Omental fat pad (tissue), 4 donors: ENCODE measurements around the gene PTPN3. TPM values are rescaled to one million over a fixed set of nuclear protein-coding genes. Genes with fewer than 3 reads are reported as not detected.
"Not testable (repeated sequence)": the region's sequence is repeated elsewhere in the genome, so short reads cannot be mapped to it uniquely, and the experiment has no call there.

ENCODE experiments used
- ATAC-seq: fragments of 150-250 bp; one replicate; pipeline ENCODE4 v1.9.1; 2016; ENCODE audit warnings: mild to moderate bottlenecking, moderate library complexity; ENCODE audit not compliant: low FRiP score
- DNase-seq: peaks from one replicate; pipeline ENCODE4 v3.0.0-alpha.2; 2019; ENCODE audit warnings: low spot score
- total RNA-seq, 4 donors: library from RNA; depleted of rRNA; stranded (reverse); fragments of >200 nt; gene quantifications; one replicate each; pipeline ENCODE4 v1.1.0, GENCODE V29; 2016
- TF ChIP-seq, protein P1 (sequence below), 3 donors: fragments of 450-650 bp; IDR thresholded peaks; one replicate each; pipeline ENCODE4 v1.5.1; 2016 to 2017; ENCODE audit warnings: antibody characterized with exemption in 3 of 3, mild to moderate bottlenecking in 3 of 3, moderate library complexity in 2 of 3

Gene PTPN3, protein sequence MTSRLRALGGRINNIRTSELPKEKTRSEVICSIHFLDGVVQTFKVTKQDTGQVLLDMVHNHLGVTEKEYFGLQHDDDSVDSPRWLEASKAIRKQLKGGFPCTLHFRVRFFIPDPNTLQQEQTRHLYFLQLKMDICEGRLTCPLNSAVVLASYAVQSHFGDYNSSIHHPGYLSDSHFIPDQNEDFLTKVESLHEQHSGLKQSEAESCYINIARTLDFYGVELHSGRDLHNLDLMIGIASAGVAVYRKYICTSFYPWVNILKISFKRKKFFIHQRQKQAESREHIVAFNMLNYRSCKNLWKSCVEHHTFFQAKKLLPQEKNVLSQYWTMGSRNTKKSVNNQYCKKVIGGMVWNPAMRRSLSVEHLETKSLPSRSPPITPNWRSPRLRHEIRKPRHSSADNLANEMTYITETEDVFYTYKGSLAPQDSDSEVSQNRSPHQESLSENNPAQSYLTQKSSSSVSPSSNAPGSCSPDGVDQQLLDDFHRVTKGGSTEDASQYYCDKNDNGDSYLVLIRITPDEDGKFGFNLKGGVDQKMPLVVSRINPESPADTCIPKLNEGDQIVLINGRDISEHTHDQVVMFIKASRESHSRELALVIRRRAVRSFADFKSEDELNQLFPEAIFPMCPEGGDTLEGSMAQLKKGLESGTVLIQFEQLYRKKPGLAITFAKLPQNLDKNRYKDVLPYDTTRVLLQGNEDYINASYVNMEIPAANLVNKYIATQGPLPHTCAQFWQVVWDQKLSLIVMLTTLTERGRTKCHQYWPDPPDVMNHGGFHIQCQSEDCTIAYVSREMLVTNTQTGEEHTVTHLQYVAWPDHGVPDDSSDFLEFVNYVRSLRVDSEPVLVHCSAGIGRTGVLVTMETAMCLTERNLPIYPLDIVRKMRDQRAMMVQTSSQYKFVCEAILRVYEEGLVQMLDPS
- total RNA-seq: 10 to 100 TPM in 2 of 4 donors, 1 to 10 TPM in 2; 4.1 to 14.6 (median 7.8) TPM

DNA sequence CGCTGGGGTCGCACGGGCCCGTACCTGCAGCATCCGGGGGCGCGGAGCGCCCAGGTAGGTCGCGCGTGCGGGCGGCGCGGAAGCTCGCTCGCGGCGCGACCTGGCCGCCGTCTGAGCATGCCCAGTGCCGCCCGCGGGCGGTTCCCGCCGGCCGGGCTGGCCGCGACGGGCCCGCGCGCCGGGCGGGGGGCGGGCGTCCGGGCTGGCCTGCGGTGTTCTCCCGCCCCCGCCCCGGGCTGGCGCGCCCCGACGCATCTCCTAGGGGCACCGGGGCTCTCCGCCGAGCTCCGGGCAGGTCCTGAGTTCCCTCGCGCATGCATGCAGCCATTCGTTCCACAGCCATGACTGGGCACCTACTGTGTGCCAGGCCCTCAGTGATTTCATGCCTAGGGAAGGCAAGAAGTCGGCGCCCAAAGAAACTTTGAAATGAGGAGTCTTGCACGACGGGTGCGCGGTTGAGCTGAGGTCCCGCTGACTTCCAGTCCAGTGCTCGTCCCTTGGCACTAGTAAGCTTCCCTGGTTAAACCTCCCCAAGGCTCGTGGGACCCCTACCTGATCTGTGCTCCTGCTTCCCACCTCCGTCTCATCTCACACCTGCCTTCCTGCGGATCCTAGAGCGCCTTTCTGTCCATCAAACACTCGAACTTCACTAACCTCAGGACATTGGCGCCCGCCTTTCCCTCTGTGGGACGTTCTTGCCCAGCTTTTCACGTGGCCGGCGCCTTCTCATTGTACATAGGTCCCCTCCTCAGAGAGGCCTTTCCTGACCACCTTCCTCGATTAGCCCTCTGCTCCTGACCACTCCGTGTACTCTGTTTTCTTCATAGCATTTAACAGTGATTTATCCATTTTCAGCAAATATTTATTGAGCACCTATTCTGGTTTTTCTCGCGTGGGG is at the start of gene PTPN3:
TSS of gene PTPN3 (minus strand) at position 113 of the 898 bp plus-strand sequence. CDS start 34,873 bp downstream, outside the sequence.
- TF ChIP-seq, protein P1, sequence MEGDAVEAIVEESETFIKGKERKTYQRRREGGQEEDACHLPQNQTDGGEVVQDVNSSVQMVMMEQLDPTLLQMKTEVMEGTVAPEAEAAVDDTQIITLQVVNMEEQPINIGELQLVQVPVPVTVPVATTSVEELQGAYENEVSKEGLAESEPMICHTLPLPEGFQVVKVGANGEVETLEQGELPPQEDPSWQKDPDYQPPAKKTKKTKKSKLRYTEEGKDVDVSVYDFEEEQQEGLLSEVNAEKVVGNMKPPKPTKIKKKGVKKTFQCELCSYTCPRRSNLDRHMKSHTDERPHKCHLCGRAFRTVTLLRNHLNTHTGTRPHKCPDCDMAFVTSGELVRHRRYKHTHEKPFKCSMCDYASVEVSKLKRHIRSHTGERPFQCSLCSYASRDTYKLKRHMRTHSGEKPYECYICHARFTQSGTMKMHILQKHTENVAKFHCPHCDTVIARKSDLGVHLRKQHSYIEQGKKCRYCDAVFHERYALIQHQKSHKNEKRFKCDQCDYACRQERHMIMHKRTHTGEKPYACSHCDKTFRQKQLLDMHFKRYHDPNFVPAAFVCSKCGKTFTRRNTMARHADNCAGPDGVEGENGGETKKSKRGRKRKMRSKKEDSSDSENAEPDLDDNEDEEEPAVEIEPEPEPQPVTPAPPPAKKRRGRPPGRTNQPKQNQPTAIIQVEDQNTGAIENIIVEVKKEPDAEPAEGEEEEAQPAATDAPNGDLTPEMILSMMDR (IDR thresholded peaks at IDR 0.05): no peak
- ATAC-seq: peak; percentile 65

DNA sequence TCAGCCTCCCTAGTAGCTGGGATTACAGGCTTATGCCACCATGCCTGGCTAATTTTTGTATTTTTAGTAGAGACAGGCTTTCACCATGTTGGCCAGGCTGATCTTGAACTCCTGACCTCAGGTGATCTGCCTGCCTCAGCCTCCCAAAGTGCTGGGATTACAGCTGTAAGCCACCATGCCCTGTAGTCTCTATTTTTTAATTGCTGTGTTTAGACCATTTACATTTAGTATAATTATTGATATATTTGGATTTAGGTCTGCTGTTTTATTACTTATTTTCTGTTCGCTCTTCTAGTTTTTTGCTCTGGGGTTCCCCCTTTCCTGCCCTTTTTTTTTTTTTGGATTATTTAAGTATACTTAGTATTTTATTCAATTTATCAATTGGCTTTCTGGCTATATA is 46.8 kb upstream of the PTPN3 start:
- ATAC-seq: not testable (repeated sequence)

More for the DNA sequence above, at the start of gene PTPN3:
- DNase-seq: no peak

DNA sequence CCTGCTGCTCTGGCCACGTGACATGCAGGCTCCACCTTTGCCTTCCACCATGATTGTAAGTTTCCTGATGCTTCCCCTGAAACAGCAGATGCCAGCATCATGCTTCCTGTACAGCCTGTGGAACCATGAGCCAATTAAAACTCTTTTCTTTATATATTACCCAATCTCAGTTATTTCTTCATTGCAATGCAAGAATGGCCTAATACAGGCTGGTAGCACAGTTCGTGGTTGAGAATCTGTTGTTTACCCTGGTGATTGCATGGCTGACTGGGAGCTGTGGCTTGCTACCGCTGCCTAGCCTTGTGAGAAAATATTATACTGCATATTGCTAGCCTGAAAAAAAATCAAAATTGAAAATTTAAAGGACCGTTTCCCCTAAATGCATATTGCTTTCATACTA is 44.8 kb upstream of the PTPN3 start:
- DNase-seq: no peak
- TF ChIP-seq, protein P1 (IDR thresholded peaks at IDR 0.05): no peak
- no peak for ATAC-seq

More for the DNA sequence above, 46.8 kb upstream of the PTPN3 start:
- not testable (repeated sequence) for DNase-seq

DNA sequence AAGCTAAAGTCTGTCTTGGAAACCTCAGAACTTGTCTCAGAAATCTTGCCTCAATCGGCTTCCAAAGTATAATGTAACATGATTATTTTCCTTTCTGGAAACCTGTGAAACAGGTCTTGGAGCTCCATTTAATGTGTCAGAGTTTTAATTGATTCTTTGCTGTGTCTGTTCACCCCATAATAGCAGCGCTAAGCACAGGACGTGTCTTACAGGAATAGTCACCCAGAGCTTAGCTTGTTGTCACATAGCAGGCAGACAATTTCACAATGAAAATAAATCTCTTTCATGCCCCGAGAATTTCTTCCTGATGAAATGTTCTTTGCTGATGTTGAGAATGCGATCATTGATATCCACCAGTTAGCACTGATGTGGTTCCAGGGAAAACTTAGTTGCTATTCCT is 40.2 kb upstream of the PTPN3 start:
- TF ChIP-seq, protein P1 (IDR thresholded peaks at IDR 0.05): no peak
- DNase-seq (no peak), ATAC-seq (no peak)

DNA sequence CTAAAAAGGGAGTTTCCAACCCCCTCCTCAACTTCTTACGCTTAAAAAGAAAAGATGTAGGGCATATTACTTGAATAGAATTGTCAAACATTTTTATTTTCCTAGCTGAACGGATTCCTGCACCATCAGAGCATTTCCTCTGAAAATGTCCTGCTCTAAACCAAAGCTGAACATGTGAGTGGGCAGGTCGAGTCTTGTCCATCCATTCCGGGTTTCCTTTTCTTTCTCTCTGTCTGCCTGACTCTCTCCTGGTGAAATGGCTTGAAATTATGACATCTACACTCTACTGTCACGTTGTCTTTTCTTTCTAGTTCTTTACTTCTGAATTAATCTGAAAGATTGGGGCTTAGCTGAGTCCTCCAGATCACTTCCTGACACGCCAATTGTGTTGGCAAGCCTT is 39.2 kb upstream of the PTPN3 start:
- TF ChIP-seq, protein P1 (IDR thresholded peaks at IDR 0.05): no peak
- no peak for DNase-seq
- ATAC-seq: no peak

DNA sequence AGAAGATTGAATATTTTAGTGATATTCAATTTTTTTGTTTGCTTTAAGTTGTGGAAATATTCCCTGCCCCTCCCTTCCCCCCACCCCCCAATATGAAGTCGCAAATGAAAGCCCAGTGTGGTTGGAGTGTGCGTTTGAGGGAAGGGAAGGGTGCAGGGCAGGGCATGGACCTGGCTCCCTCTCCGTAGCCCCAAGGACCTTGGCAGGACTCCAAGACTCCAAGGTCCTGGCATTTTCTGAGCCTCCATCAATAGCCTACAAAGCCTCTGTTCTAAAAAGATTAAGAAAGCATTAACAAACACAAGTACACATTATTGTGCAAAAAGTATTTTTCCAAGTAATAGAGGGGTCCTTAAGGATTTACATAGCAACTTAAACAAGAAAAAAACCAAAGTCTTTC is 38.8 kb upstream of the PTPN3 start:
- no peak for ATAC-seq
- DNase-seq: no peak

More for the DNA sequence above, 38.8 kb upstream of the PTPN3 start:
- TF ChIP-seq, protein P1 (IDR thresholded peaks at IDR 0.05): no peak
